PC-9 (cell line): ENCODE results near the gene PTPN2.

Experiments used
- CTCF ChIP-seq: fragments of 200-600 bp; sonication (generic); conservative IDR thresholded peaks from 2 replicates; pipeline ENCODE4 v1.6.1; 2017; ENCODE audit warnings: mixed run types, antibody characterized with exemption, mild to moderate bottlenecking, moderate library complexity
- EZH2 ChIP-seq: fragments of 200-600 bp; sonication (generic); IDR thresholded peaks from 2 replicates; pipeline ENCODE4 v1.8.0; 2017; ENCODE audit warnings: antibody characterized with exemption, low read depth

- no peak for TF ChIP-seq CTCF
- no peak for TF ChIP-seq EZH2
Measured at GRCh38 chr18:12891561-12891960, 7.5 kb upstream of the PTPN2 start.
